HT1080 (cell line): ENCODE data around the gene MAP3K6. TPM values are rescaled to one million over a fixed set of nuclear protein-coding genes. Genes with fewer than 3 reads are reported as not detected.

Source experiments
- DNase-seq: peaks from one replicate; pipeline ENCODE4 v3.0.0-alpha.2; 2015; ENCODE audit warnings: low read depth
- total RNA-seq: library from RNA; depleted of rRNA; stranded (reverse); fragments of >200 nt; shearing (Covaris generic); gene quantifications from 2 replicates; pipeline ENCODE4 v1.2.3, GENCODE V29; 2014

The MAP3K6 gene
- total RNA-seq, 1 experiment from 2014 or later, result 7.9 TPM

DNA sequence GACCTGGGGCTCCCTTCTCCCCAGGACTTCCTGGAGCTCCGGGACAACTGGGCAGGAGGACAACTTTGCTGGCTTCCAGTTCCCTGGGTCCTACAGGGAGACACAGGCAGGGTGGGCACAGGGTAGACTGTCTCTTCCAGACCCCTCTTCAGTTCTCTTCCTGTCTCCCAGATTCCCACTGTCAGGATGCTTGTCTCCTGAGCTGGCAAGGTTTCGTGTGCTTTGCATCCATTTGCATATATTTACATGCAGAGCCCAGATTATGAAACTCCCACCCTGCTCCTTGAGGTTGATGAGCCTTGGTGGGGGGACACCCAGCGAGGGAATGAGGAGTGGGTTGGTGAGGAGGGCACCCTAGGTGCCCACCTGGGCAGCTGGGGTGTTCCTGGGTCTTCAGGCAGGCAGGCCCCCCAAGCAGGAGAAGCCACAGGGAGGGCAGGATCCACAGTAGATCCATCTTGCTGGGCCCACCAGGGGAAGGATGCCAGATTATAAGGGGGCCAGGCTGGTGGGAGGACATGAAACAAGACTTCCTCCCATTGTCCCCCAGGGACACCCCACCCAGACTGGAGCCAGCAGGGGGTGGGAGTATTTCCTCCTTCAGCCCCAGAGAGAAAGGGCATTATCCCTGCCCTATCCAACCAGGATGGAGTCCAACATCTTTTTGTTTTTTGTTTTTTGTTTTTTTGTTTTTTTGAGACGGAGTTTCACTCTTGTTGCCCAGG is 7.8 kb upstream of the MAP3K6 start, which contains the start of gene FCN3:
Gene FCN3 (minus strand): TSS at position 463 of the 725 bp plus-strand sequence. CDS start 6 bp downstream, at position 457.
- no peak for DNase-seq

DNA sequence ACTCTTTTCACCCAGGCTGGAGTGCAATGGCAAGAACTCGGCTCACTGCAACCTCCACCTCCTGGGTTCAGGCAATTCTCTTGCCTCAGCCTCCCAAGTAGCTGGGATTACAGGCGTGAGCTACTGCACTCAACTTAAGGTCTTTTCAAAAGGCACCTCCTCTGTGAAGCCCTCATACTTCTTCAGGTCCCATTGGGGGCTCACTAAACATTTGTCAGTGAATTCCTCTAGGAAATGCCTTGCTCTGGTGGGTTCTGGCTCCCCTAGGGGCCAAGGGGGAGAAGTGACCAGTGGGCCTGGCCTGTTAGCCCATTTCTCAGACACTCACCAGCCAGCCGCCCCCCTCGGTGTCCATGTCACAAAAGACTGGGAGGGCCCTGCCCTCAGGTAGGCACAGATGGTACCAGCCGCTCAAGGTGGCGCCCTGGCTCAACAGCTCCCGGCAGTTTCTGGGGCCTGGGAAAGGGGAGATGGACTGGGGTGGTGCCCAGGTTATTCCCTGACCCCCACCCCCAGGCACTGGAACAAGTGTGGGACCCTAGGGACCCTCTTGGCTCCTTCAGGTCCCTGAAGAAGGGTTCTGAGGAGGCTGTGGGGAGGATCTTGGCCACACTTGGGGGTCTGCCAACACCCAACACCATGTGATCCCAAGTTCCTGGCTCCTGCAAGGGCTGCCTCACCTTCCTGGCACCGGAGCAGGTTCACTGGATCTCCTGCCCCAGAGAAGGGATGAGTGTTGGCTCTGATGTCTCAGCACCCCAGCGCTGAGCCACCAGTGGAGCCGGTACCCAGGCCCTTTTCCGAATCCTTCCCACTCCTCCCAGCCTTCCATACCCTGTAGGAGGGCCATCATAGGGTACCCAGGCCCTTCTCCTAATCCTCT is 6.3 kb upstream of the MAP3K6 start:
- DNase-seq, result no peak

- DNase-seq, result no peak
These were observed 5.5 kb upstream of the MAP3K6 start for GRCh38 chr1:27372022-27372807.

DNA sequence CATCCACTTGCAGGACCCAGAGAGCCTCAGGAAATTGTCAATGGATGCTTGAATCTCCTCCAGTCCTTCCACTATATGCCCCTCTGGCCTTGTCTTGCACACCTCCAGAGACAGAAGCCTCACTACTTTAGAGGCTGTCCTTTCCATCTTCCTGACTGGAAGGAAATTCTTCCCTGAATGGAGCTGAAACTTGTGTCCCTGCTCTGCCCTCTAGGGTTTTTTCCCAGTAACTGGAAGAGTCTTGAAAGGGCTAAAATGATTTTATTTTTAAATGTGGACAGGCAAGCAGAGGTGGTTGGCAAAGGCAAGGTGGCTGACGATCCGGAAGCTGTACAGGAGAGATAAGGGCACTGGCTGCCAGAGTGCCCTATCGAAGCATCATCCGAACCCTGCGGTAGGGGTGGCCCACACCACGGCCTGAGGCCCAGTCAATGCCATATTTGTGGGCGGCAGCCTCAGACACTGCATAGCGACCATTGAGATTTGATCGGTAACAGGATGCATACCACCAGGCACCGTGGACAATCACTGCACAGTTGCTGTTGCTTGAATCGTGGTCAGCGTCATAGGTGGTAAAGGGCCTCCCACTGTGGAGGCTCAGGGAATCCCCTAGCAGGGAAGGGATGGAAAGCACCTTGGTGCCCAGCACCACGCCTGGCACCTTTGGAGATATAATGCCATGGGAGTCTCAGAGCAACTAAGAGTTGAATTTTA is 2.3 kb upstream of the MAP3K6 start:
- DNase-seq, result peak; percentile 36

DNA sequence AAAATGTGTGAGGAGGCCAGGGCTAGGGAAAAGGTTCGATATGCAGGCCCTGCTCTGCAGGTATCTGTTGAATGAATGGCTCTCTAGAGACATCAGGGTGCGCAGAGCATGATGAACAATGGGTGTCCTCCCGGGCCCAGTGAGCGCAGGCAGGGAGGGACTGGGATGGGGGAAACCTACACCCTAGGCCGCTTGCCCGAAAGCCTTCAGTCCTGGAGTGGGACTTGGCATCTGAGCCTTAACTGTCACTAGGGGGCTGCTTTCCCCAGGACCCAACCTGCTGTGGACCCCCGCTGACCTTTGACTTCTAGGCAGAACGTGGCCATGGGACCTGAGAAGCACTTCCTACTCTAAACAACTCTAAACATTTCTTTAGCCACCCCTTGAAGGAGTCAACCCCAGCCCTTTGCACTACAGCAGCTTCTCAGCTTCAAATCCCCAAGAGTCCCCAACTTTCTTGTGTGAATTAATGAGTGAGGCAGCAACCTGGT is 444 bp upstream of the MAP3K6 start:
- DNase-seq, result no peak

GRCh38 chr1:27366113-27366410 is 699 bp downstream of the MAP3K6 start:
- DNase-seq, result peak; percentile 70

GRCh38 chr1:27365372-27366112 is 1.2 kb downstream of the MAP3K6 start:
- DNase-seq, result peak; percentile 82

DNA sequence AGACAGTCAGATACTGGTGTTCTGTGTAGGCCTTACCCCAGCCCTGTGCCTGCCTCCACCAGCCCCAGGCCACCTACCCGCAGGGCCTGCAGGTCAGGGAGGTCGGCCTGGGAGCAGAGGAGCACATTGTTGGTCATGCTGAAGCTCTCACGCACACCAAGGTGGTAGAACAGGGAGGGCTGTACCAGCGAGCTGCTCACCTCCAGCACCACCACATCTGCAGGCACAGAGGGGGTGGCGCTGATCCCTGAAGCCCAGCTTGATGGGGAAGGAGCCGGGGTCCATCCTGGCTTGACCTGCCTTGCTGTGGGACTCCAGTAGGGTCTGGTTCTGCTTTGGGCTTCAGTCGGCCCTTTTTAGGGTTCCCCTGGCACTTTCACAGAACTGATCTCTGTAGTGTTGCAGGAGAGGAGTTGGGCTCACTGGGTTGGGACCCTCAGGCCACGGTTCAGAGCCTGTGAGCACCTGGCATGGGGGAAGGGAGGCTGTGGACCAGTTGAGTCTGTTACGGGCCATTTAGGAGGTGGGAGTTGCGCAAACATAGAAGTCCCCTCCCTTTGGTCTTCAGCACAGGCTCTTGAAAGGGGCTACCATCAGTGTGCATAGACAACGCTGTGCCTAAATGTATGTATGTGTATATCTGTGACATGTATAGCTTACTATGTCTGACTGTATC is 1.9 kb downstream of the MAP3K6 start:
- no peak for DNase-seq

DNA sequence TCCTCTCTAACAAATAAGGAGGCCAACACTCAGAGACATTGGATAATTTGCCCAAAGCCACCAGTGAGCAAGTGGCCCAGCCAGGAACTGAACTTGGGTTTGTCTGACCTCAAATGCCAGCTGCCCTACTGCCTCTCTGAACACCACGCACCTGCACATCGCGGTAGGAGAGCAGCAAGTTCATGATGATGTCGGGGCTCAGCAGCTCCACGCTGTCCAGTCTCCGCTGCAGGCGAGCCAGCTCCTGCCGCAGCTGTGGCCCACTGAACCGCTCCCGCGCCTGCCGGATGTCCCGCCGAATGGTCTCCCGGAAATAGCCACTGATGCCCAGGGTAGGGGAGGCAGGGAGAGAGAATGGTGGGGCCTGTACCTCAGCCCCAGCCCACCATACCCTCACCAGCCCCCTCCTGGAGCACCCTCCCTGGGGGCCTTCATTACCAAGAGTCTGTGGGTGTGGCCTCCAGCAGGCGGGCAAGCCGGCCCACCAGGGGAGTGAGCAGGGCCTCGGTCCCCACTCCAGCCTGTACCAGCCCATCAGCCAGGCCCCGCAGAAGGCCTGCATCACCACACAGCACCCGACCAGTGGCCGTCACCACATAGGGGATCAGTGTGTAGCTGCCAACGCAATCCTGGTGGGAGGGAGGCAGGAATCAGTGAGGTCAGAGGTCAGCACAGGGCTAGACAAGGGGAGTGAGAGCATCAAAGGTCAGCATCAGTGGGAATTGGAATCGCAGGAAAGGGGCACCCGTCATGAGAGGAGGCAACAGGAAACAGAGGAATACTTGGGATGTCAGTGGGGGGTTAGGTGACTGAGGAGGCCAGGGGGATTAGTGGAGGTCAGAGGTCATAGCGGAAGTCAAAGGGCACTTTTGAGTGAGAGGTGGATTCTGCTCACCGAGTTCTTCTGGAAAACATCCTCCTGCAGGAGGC is 2.7 kb downstream of the MAP3K6 start:
- DNase-seq, result no peak

GRCh38 chr1:27361553-27361952 is 5.2 kb downstream of the MAP3K6 start:
- no peak for DNase-seq

- no peak for DNase-seq
These were observed 5.7 kb downstream of the MAP3K6 start for GRCh38 chr1:27361044-27361402.

GRCh38 chr1:27360159-27361043 is 6.4 kb downstream of the MAP3K6 start:
- no peak for DNase-seq

- DNase-seq, result no peak
These were observed 7.0 kb downstream of the MAP3K6 start for GRCh38 chr1:27359822-27360158.

- DNase-seq, result no peak
These were observed 7.8 kb downstream of the MAP3K6 start for GRCh38 chr1:27358928-27359313.

GRCh38 chr1:27358038-27358927 is 8.5 kb downstream of the MAP3K6 start:
- no peak for DNase-seq

GRCh38 chr1:27357281-27358037 is 9.3 kb downstream of the MAP3K6 start:
- peak; percentile 51 for DNase-seq
